Measurements from ENCODE around the gene GINS2.

Gene GINS2

DNA sequence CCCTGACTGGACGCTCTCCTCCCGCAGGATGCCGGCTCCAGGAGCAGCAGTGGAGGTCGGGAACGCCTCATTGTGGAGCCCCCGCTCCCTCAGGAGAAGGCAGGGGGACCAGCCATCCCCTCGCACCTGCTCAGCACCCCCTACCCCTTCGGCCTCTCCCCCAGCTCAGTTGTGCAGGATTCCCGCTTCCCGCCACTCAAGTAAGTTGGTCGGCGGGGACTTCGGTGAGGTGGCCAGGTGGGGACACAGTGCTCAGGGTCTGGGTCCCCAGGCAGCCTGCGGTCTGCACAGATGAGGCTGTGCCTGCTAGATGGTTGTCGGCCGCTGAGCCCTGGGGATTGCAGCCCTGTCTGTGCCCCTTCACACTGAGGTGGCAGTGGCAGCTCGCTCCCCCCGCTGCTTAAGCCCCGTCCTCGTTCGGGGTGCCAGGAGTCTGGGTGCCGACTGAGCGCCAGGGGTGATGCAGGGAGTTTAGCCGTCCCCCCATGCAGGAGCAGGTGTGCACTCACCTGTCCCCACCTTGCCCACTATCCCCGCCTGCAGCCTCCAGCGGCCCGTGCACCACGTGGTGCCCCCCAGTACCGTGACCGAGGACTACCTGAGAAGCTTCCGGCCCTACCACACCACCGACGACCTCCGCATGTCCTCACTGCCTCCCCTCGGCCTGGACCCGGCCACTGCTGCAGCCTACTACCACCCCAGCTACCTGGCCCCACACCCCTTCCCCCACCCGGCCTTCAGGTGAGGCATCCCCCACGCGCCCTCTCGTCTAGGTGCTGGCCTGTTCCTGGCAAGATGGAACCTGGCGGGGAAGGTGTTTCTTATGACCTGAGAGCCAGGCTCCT is 34.3 kb downstream of the GINS2 start:
- no peak for DNase-seq (ENCODE audit: low read depth, low spot score)

DNA sequence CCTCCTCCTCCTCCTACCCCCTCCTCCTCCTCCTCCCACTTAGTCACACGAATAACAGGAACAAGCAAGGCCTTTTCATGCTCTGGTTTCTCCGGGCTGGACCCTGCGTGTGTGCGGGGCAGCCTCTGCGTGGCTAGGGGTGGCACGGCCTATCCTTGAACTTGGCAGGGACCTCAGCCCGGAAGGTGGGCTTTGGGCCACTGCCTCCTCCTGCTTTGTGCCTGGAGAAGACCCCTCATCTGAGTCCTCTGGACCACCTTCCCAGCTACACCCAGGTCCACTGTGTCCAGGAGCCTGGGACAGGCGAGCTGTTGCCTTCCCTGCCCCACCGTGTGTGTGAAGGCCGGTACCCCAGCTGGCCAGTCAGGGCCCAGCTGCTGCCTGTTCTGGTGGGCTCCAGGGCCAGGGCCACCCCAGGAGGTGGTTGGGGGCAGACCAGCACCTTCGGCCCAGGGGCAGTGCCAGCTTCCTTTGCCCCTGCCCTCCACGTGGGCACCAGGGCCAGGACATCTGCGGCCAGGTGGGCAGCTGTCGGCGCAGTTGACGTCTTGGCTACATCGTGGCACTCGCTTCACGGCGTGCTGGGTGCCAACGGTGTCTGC is 35.4 kb downstream of the GINS2 start:
- DNase-seq (ENCODE audit: low read depth, low spot score) = no peak

DNA sequence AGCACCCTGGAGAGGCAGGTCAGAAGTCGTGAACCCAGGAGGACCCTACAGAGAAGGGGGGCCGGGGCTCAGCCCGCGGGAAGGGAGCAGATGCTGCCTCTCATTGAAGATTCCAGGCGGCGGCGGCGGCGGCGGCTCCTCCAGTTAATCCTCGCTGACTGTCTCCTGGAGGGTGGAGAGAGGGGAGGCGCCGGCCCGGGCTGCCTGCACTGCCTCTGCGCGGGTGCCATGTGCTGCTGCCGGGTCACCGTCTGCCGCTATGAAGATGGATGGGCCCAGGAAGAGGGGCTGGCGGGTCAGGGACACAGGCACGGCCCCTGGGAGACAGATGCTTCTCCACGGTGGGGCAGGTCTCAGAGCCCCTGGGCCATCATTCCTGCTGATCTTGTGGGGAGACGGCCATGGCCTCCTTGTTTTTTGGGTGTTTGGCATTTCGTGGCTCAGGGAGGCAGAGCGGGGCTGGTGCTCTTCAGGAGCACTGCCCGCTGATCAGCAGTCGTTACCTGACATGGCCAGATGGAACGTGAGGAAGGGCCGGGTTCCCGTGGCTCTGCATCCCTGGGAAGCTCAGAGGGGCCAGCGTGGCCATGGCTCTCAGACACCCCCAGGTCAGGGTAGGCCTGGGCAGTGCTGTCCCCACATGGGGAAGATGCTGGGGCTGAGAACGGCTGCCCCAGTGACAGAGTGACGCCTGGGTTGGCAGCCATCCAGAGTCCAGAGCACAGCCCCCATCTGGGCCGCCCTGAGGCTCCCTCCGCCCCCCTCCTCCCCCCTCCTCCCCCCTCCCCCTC is 36.1 kb downstream of the GINS2 start:
- DNase-seq (ENCODE audit: low read depth, low spot score) = peak; percentile 79

DNA sequence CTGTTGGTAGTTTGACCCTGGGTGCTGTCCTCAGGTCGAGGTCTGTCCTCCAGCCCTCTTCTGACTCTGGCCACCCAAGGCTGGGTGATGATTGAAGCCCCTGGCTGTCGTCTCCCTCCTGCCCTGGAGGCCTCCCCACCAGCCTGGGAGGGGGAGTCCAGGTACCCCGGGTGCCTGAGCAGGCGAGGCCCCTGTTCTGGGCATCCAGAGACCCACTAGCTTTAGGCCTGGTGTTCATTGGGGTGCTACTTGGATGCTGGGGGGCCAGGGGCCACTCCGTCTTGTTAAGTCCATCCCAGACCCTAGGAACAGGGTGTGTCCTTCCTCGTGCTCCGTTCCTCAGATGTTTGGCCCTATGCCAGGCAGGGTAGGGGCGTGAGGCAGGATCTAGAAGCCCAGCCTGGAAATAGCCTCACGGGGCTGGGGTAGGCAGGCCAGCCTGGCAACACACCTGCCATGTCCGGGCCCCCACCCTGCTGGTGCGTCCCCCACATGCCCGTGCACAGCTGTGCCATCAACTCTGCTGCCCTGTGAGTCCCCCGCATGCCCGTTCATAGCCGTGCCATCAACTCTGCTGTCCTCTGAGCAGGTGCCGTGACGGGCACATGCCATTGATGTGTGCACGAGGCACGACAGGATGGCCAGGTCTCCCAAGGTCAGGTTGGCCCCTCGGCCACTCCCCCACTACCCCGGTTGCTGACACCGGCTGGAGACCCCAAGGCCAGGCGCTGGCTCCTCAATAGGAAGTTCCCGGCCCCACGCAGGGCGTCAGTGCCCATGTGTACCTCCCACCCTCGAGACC is 36.9 kb downstream of the GINS2 start:
- peak; percentile 61 for DNase-seq (ENCODE audit: low read depth, low spot score)

DNA sequence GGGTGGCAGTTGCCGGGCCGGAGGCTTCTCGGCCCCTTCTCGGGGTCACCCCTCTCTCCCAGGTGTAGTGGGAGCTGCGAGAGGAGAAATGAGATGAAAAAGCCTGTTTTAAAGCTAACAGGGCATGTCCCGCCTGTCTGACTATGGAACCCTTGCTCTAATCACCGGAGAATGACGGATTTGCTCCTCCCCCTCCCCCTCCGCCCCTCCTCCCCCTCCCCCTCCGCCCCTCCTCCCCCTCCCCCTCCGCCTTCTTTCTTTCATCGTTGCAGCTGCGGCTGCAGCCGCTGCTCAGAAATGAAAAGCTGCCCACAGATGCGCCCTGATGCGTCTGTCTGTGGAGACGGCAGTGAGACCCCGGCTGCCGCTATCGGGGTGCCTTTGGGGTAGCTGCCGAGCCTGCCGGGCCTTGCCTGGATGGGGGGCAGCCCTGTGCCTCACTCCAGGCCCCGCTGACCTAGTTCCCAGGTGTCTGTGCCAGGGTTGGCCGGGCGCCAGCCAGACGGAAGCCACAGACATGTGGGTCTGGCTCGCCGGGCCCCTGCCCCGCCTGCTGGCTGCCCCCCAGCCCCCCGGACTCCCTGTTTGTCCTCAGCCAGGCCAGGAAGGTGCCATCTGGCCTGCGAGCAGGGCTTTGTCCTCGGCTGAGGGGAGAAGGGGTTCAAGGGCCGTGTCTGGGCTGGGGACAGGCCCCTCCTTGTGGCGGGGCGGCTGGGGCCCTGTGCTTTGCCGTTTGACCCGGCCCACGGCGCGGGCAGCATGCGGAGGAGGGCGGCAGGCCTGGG is 37.7 kb downstream of the GINS2 start:
- DNase-seq (ENCODE audit: low read depth, low spot score) = peak; percentile 78

DNA sequence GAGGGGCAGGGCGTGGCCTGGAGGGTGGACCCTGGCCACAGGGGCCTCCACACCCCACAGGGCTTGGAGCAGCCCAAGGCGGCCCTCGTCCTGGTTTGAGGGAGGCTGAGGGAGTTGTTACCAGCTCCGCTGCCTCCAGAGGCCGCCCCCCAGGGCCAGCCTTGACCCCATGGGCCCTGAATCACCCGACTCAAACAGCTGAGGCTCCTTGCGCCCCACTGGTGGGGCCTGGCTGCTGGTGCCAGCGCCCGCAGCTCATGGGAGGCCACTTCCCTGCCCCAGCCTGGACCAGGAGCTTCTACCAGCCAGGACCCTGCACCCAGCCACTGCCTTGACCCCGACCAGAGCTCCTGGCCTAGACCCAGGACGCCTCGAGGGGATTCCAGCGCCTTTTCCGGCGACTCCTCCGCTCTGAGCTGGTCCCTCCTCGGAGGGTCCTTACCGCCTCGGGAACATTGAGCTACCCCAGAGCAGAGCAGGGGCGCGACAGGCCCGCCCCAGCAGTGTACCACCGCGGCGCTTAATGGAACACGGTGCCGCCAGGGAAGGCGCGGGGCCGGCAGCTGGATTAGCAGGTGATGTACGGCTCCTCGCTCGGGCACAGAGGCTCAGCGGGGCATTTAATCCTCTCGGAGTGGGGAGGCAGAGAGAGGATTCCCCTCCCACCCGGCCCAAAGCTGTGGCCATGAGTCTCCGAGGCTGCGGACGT is 38.5 kb downstream of the GINS2 start:
- no peak for DNase-seq (ENCODE audit: low read depth, low spot score)

DNA sequence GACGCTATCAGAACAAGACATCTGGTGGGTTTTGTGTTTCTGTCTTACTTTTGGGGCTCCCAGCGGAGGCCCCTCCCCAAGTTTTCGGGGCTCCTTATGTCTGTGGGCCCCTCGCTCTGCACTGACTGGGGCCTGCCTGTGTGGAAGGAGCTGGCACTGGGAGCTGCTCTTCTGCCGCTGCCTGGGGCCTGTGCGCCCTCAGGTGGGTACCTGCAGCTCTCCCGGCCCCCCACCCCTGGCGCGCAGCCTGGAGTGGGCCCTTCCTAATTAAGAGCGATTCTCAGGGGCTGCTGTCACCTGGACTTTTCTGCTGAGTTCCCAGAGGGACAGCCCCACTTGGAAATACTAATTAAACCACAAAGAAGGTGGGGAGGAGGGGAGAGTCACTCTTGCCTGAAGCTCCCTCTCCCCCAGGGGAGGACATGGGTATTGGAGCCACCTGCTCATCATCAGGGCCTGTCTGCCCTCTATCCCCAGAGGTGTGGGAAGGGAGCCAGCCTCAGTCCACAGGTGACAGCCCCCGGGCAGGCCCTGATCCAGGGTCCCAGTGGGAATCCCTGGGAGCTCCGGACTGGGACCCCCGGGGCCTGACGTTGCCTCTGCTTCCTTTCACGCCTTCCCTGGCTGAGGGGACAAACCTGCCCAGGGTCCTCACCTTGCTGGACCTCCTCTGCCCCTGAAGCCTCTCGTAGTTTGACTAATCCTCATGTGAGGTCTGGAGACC is 39.2 kb downstream of the GINS2 start:
- DNase-seq (ENCODE audit: low read depth, low spot score) = no peak

DNA sequence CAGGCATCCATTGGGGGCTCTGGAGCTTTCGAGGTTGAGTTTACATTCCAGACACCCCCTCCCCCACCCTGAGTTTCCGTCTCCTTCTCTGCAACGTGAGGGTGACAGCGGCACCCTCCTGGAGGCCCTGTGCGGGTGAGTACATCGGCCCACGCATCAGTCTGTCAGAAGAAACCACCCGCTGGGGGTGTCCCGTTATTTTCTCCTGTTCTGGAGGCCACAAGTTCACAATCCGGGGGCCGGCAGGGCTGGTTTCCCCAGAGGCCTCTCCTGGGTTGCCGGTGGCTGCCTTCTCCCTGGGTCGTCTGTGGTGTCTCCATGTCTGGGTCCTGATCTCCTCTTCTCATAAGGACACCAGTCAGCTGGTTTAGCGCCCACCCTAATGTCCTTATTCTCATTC is 39.9 kb downstream of the GINS2 start:
- DNase-seq (ENCODE audit: low read depth, low spot score) = no peak

DNA sequence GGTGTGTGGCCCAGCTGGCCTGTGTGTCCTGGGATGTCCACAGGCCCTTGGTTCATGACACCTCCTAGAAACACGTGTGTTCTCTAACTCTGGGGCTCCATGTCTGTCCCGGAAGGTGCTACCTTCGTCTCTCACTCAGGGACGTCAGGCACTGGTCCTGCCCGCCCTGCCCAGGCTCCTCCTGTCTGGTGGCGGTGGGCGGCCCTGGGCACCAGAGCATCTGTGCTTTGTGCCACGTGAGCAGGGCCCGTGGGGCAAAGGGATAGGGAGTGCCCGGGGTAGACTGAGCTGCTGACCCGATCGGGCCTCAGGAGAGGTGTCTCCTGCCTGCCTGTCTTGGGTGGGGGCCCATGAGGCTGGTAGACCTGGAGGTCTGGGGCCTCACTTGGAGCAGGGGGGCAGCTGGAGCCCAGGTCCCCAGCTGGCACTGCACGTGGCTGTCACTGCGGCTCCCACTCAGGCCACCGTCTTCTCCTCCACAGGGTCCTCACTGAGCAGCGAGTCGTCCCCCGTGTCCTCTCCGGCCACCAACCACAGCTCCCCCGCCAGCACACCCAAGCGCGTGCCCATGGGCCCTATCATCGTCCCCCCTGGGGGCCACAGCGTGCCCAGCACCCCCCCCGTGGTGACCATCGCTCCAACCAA is 40.6 kb downstream of the GINS2 start:
- DNase-seq (ENCODE audit: low read depth, low spot score) = no peak

DNA sequence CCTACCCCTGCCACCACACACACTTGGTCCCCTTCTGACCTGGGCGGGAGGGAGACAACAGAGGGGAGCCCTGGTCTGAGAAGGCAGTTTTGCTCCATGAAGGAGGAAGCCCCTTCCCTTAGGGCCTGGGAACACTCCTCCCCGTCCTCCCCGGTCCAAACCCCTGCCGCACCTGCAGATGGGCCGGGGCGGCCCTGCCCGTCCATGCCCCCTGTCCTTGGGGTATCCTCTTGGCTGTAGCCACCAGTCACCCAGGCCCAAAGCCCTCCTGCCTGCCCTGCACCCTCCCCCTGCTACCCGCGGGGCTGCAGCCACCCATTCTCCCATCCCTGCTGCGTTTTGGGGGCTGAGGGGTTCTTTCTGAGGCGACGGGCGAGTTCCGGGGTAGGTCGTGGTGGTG is 41.8 kb downstream of the GINS2 start:
- no peak for DNase-seq (ENCODE audit: low read depth, low spot score)

DNA sequence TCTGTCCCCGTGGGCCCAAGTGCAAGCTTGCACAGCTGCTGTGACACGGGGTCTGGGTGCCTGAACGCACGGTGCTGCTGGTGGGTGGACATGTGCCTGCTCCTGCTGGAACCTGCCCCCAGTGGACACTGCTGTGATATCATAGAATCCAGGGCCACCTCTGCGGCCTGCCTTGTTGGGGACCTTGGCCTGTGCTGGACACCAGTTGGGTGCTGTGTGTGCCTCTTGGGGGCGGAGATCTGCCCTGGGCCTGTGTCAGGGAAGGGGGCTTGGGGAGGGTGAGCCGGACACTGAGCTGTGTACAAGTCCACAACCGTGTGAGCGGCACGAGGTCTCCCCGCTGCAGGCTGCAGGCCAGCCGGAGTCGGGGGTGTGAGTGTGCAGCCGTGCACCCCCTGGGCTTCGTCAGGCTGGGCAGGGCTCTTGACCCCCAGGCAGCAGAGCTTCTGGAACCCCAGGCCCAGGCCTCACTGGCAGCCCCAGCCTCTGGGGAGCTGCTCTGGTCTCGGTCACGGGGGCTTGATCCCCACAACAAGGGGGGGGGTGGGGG is 42.3 kb downstream of the GINS2 start:
- DNase-seq (ENCODE audit: low read depth, low spot score) = no peak

DNA sequence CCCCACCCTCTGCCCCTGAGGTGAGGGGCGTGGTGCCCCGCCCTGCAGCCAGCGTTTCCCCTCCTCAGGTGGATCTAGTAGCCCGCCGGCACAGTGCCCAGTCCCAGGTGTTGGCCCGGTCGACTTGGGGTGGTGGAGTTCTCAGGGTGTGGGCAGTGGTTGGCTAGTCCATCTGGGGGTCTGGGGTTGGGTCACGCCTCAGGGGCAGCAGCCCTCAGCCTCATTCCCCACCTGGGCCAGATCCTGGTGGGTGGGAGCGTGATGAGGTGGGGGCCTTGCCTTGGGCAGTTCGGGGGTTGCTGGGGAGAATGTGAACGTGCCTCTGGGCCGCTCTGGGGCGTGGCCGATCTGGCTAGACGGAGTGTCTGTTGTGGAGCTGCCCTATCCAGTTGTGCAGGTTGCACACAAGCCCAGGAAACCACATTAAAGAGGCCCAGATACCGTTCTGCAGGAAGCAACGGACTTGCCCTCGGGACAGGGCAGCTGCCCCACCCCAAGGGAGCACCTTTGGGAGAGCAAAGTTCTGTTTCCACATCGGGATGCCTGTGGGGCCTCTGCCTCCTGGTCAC is 43.6 kb downstream of the GINS2 start:
- DNase-seq (ENCODE audit: low read depth, low spot score) = no peak

DNA sequence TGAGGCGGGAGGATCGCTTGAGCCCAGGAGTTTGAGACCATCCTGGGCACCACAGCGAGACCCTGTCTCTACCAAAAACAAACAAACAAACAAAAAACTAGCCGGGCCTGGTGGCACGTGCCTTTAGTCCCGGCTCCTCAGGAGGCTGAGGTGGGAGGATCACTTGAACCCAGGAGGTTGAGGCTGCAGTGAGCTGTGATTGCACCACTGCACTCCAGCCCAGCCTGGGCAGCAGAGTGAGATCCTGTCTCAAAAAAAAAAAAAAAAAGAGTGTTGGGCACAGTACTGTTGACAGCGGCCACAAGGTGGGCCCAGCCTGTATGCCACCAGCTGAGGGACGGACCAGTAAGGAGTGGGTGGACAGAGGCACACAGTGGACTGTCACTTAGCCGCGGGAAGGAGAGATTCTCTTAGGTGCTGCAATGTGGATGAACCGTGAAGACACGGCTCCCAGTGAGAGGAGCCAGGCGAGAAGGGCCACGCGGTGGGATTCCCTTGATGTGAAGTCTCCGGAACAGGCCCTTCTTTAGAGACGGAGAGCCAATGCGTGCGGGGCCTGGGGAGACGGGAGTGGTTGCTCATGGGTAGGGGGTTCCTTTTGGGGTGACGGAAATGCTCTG is 44.6 kb downstream of the GINS2 start:
- DNase-seq (ENCODE audit: low read depth, low spot score) = no peak

DNA sequence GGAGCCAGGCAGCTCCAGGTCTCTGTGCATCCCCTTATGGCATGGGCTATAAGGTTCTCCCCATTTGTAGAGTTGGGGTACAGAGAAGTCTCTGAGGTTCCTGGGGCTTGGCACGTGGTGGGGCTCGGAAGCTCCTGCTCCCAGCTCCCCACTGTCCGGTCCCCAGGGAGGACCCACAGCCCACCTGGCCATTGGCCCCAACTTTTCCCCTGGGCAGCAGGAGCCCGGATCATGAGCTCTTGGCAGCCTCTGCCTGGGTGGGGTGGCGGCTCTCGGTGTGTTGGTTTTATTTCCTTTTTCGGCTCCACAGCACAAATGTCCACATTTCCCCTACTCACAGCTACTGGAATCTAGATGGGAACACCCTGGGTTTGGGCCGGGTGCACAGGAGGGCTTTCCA is 45.1 kb downstream of the GINS2 start:
- no peak for DNase-seq (ENCODE audit: low read depth, low spot score)

DNA sequence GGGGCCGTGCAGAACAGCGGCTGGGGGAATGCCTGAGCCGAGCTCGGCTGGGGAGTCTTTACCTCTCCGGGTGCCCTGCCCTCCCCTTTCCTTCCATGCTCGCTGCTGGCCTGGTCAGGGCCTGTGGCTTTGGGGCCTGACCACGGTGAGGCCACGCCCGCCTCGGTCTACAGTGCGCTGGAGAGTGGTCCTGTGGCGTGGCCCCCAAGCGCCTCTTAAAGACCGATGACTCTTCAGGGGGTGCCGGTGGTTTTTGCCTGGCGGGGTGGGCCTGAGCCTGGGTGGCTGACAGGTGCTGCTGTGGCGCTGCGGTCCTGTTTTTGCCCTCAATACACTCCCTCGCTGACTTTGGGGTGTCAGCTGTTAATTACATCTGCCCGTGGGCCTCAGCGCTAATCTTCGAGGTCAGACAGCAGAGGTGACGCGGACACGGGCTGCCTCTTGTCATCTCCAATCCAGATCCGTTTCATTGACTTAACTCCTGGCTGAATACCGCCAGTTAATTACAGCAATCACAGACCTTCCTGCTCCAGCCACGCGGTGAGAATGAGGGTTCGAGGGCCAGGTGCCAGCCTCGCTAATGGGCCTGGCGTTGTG is 45.9 kb downstream of the GINS2 start:
- no peak for DNase-seq (ENCODE audit: low read depth, low spot score)

DNA sequence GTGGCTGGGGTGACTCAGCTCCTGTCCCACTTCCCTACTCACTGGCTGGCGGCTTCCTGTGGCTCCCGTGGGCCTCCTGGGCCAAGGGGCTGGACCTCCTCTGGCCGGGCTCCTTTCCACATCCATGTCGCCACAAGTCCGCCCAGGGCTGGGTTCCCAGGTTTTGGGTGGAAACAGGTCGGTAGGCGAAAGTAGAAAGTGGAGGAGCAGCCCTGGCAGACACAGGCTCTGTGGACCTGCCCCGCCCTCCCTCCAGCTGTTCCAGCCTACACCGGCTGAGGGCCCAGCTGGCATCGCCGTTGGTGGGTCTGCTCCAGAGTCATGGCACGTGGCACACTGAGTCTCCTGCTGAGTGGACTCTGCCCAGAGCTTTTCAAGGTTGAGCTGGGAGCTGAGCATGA is 47.0 kb downstream of the GINS2 start:
- peak; percentile 47 for DNase-seq (ENCODE audit: low read depth, low spot score)

DNA sequence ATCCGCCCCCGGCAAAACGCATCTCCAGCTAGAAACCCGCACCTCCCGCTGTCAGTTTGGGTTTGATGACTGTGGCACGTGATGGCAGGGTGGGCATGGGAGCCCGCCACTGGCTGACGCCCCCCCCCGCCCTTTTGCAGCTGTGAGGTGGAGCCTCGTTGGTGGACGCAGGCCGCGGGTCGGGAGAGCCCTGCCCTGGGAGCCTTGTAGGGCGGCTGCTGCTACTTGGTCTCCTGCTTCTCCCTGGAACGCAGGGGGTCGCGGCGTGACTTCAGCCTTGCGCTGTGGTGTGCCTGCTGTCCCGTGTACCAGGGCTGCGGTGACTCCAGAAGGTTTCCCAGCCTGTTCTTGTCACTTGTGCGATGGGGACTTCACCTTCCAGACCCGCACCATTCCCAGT is 47.4 kb downstream of the GINS2 start:
- DNase-seq (ENCODE audit: low read depth, low spot score) = no peak

DNA sequence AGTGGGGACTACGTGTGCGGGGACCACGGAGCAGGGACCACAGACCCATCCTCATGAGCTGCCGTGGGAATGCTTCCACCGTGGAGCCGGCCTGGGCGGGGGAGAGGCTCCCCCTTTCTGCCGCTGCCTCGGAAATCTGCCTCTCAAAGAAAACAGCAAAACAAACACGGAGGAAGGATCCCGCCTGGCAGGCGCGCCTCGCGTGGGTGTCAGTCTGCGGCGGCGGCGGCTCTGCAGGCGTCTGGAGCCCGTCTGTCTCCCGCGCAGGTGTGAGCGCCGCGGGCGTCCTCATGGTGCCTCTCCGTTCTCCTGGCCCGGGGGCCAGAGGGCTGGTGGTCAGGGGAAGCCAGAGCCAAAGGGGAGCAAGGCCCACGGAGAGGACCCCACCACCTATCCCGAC is 48.2 kb downstream of the GINS2 start:
- no peak for DNase-seq (ENCODE audit: low read depth, low spot score)

Data from astrocyte of the hippocampus (primary cell).